ENCODE data around the gene TMPRSS5. TPM values are rescaled to one million over a fixed set of nuclear protein-coding genes. Genes with fewer than 3 reads are reported as not detected.

Gene TMPRSS5
- total and polyA plus RNA-seq, 2 of the 13 experiments (the other 11 are each of a cell fraction or from before 2014, with no cell fraction given): 0.40 to 0.96 TPM

DNA sequence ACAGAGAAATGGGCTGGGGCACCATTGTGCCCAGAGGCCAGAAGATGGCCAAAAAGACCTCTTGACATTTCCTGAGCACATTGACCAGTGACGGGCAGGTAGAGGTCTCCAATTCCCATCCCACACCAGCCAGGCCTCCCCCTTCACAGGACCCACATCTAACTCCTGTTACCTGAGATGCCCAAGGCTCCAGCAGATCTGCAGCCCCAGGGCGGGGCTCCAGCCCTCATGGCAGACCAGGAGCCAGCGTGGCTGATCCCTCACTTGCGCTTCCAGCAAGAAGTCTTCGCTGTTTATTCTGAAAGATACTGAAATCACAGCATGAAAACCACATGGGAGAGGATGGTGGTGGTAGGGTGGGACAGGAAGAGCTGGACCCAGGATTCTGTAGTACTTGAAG, 9.0 kb downstream of the TMPRSS5 start (continued):
- TF ChIP-seq SNAPC4 (CRISPR knock-in tag; IDR thresholded peaks at IDR 0.05): no peak
- no peak for TF ChIP-seq ZNF496 (CRISPR knock-in tag; IDR thresholded peaks at IDR 0.05; ENCODE audit: insufficient replicate concordance)
- no peak for TF ChIP-seq DPF2 (CRISPR knock-in tag; IDR thresholded peaks at IDR 0.05; ENCODE audit: borderline replicate concordance, low read depth)

- no peak for DNase-seq (ENCODE audit: low spot score)
- no peak for ATAC-seq
- no peak overlapping the region for H3K9ac ChIP-seq (ENCODE audit: insufficient read depth, low read depth, low read length)
- H3K27ac ChIP-seq (ENCODE audit: extremely low read length, insufficient read depth, low read length): no peak overlapping the region
- no peak overlapping the region for H3K4me2 ChIP-seq (ENCODE audit: low read depth, low read length)
- ChIA-PET POLR2A (no interaction called here), CTCF (ENCODE audit: low intra/inter-chr PET ratio, low total read pairs) (no interaction called here)
- H3K4me3 ChIP-seq (replicated peaks in 1 of 3; ENCODE audit: insufficient read depth in 1 of 3, low read depth in 2 of 3, low read length in 3 of 3): no peak overlapping the region
- WGBS (ENCODE audit: low lambda C conversion rate): 67% methylated on average over 3 of the region's 4 CpGs
- no peaks in the 10 kb centered on the region for H3K79me2 ChIP-seq (ENCODE audit: insufficient read depth, low read length)
- no peak for FAIRE-seq
- H4K20me1 ChIP-seq (ENCODE audit: insufficient read depth, low read length): no peaks in the 10 kb centered on the region
- no peaks in the 10 kb centered on the region; a peak in 1 of 5 replicates for H3K27me3 ChIP-seq (ENCODE audit: control insufficient read depth in 1 of 2, insufficient read depth in 2 of 2, low read length in 2 of 2)
- no peak overlapping the region for H2AFZ ChIP-seq (ENCODE audit: low read length)
- H3K4me1 ChIP-seq (ENCODE audit: insufficient read depth, low read length): peaks cover 8% of the 10 kb centered on the region; the same call in 1 of the 2 replicates
- BruUV-seq (replicated peaks): no TSS peak
- H3K9me3 ChIP-seq (ENCODE audit: low read length): no peaks in the 10 kb centered on the region
- in situ Hi-C loops (cut with HindIII; ENCODE audit: extremely low pct_ligation_motif_present, low pct_unique_long_range_greater_than_20kb): no loop called here
- intact Hi-C loops (cut with micrococcal nuclease; ENCODE audit: unreplicated experiment): no loop called here
- H3K36me3 ChIP-seq (replicated peaks in 1 of 2; ENCODE audit: control insufficient read depth in 1 of 2, insufficient read depth in 2 of 2, low read length in 2 of 2): no peaks in the 10 kb centered on the region
- TF ChIP-seq ZNF619 (CRISPR knock-in tag; IDR thresholded peaks at IDR 0.05) (no peak), MXD1 (CRISPR knock-in tag; IDR thresholded peaks at IDR 0.05) (no peak), ZFP36 (IDR thresholded peaks at IDR 0.05; ENCODE audit: borderline replicate concordance, low read depth, low read length, partially characterized antibody) (no peak), FOXP4 (CRISPR knock-in tag; IDR thresholded peaks at IDR 0.05) (no peak), PREB (CRISPR knock-in tag; IDR thresholded peaks at IDR 0.05) (no peak), ATF3 (CRISPR knock-in tag; IDR thresholded peaks at IDR 0.05) (no peak), ZC3H4 (CRISPR knock-in tag; IDR thresholded peaks at IDR 0.05; ENCODE audit: borderline replicate concordance) (no peak), ZNF781 (CRISPR knock-in tag; IDR thresholded peaks at IDR 0.05; ENCODE audit: borderline replicate concordance, not compliant biosample characterization) (no peak), ARNTL (CRISPR knock-in tag; IDR thresholded peaks at IDR 0.05) (no peak), MEF2D (CRISPR knock-in tag; IDR thresholded peaks at IDR 0.05) (no peak), RAD21 (CRISPR knock-in tag; IDR thresholded peaks at IDR 0.05) (no peak), PHB2 (IDR thresholded peaks at IDR 0.05; ENCODE audit: partially characterized antibody) (no peak)
Observed at GRCh38 chr11:113695207-113695606, 10.9 kb downstream of the TMPRSS5 start.
